Body of pancreas (tissue), 4 donors: ENCODE results near the gene GATAD2A.

ENCODE experiments used
- CTCF ChIP-seq, 7 experiments: fragments of 450-650 bp in 4 of 7; fragments of 200-600 bp in 3 of 7; sonication (generic) in 3 of 7; IDR thresholded peaks; one replicate each; pipeline ENCODE4 v1.5.1; 2016 to 2019; ENCODE audit warnings: antibody characterized with exemption in 7 of 7
- POLR2A ChIP-seq, 3 donors: fragments of 450-650 bp; IDR thresholded peaks; one replicate each; pipeline ENCODE4 v1.6.1; 2016; ENCODE audit warnings: antibody characterized with exemption in 3 of 3, mild to moderate bottlenecking in 2 of 3

- TF ChIP-seq CTCF (IDR thresholded peaks at IDR 0.05): no peak
- no peak for TF ChIP-seq POLR2A (IDR thresholded peaks at IDR 0.05)
These were observed 111.8 kb downstream of the GATAD2A start for GRCh38 chr19:19517235-19517619.
